ENCODE results near the gene RET.

DNA sequence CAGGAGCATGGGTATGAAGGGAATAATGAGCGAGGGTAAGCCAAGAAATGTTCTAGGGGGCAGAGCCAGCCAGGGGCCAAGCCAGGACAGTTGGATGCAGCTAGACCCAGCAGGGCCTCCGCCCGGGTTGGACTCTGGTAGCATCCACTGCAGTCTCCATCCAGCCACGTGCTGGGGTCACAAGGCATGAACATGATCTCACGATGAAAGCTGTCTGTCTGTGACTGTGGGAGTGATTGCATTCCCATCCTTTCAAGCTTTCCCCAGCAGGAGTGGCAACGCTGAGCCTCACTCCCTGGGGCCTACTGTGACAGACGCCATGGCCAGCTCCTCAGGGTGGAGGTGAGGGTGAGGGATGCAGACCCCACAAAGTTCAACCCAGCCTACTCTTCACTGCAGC lies 47.8 kb upstream of the RET start:
- TF ChIP-seq, protein P1, sequence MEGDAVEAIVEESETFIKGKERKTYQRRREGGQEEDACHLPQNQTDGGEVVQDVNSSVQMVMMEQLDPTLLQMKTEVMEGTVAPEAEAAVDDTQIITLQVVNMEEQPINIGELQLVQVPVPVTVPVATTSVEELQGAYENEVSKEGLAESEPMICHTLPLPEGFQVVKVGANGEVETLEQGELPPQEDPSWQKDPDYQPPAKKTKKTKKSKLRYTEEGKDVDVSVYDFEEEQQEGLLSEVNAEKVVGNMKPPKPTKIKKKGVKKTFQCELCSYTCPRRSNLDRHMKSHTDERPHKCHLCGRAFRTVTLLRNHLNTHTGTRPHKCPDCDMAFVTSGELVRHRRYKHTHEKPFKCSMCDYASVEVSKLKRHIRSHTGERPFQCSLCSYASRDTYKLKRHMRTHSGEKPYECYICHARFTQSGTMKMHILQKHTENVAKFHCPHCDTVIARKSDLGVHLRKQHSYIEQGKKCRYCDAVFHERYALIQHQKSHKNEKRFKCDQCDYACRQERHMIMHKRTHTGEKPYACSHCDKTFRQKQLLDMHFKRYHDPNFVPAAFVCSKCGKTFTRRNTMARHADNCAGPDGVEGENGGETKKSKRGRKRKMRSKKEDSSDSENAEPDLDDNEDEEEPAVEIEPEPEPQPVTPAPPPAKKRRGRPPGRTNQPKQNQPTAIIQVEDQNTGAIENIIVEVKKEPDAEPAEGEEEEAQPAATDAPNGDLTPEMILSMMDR (IDR thresholded peaks at IDR 0.05; ENCODE audit: low read depth, low read length) = no peak
- no peak for TF ChIP-seq EZH2phosphoT487 (IDR thresholded peaks at IDR 0.05; ENCODE audit: low read depth)

Data from OCI-LY3 (cell line).